Urinary bladder (tissue), 4 donors: ENCODE data around the gene NR1H4. TPM values are rescaled to one million over a fixed set of nuclear protein-coding genes. Genes with fewer than 3 reads are reported as not detected.
"Not testable (repeated sequence)": the region's sequence is repeated elsewhere in the genome, so short reads cannot be mapped to it uniquely, and the experiment has no call there.

Experiments
- DNase-seq: peaks from one replicate; pipeline ENCODE4 v3.0.0-alpha.2; 2015; ENCODE audit errors: extremely low spot score
- H3K27ac ChIP-seq: one replicate; pipeline ENCODE4 v1.5.1; 2013; ENCODE audit warnings: low read depth, mild to moderate bottlenecking, moderate library complexity
- H3K36me3 ChIP-seq: one replicate; pipeline ENCODE4 v1.6.1; 2013; ENCODE audit warnings: mild to moderate bottlenecking, moderate library complexity; ENCODE audit not compliant: insufficient read depth
- H3K4me1 ChIP-seq: one replicate; pipeline ENCODE4 v1.6.1; 2013; ENCODE audit warnings: mild to moderate bottlenecking, moderate library complexity; ENCODE audit not compliant: insufficient read depth
- H3K4me3 ChIP-seq: one replicate; pipeline ENCODE4 v1.5.1; 2013; ENCODE audit warnings: low read depth, low read length
- WGBS: extraction: QIAGEN DNeasy Blood & Tissue Kit; methylation state at CpG from one replicate; pipeline ENCODE4 v1.1.7; 2013; 5-methylcytosine and 5-hydroxymethylcytosine counted together
- polyA plus RNA-seq: library from polyadenylated mRNA; stranded (reverse); fragments of 200-250 nt; gene quantifications from one replicate; pipeline ENCODE4 v1.2.3, GENCODE V29; 2013
- total RNA-seq: library from RNA; depleted of rRNA; stranded (reverse); fragments of >200 nt; gene quantifications from one replicate; pipeline ENCODE4 v1.2.3, GENCODE V29; 2014
- donor health status: healthy with polysubstance abuse.
- donor health status: healthy.

The NR1H4 gene
- total and polyA plus RNA-seq, 2 donors = 1.9 to 3.2 TPM

GRCh38 chr12:100573292-100574186 is 99.9 kb downstream of the NR1H4 start, which contains the start of gene GAS2L3:
Gene GAS2L3, plus strand, starts transcription at chr12:100573684. Its CDS starts 21,221 bp downstream, at chr12:100594905.
- DNase-seq = peak; percentile 47
- Histone ChIP-seq H3K27ac (no peak within 1 kb of the TSS), H3K36me3 (no peaks in the 10 kb centered on the region), H3K4me3 (peak within 1 kb of the TSS; percentile 56), H3K4me1 (no peaks in the 10 kb centered on the region)
- WGBS = 1% methylated on average over 70 of the region's 70 CpGs

GRCh38 chr12:100574187-100575074 is 100.8 kb downstream of the NR1H4 start:
- WGBS = 14% methylated on average over 15 of the region's 15 CpGs
- H3K4me1 ChIP-seq = no peaks in the 10 kb centered on the region

GRCh38 chr12:100576331-100577036 is 102.8 kb downstream of the NR1H4 start:
- H3K4me1 ChIP-seq = peaks cover 1% of the 10 kb centered on the region
- no peak for DNase-seq
- H3K36me3 ChIP-seq = no peaks in the 10 kb centered on the region
- 63% methylated on average over 3 of the region's 3 CpGs for WGBS
- no peak overlapping the region for H3K27ac ChIP-seq
- H3K4me3 ChIP-seq = no peak overlapping the region

More at GRCh38 chr12:100574187-100575074, 100.8 kb downstream of the NR1H4 start:
- peak overlapping the region; percentile 56 for H3K4me3 ChIP-seq
- no peaks in the 10 kb centered on the region for H3K36me3 ChIP-seq
- H3K27ac ChIP-seq = no peak overlapping the region
- no peak for DNase-seq

- DNase-seq = no peak
- Histone ChIP-seq H3K4me1 (peaks cover 1% of the 10 kb centered on the region), H3K27ac (no peak overlapping the region), H3K4me3 (no peak overlapping the region), H3K36me3 (no peaks in the 10 kb centered on the region)
- WGBS = 94% methylated on average over 5 of the region's 5 CpGs
Observed at GRCh38 chr12:100578923-100579322, 105.3 kb downstream of the NR1H4 start.

GRCh38 chr12:100579844-100580243 is 106.2 kb downstream of the NR1H4 start:
- H3K27ac ChIP-seq = no peak overlapping the region
- H3K4me1 ChIP-seq = peaks cover 1% of the 10 kb centered on the region
- WGBS = 49% methylated on average over 2 of the region's 2 CpGs
- no peak overlapping the region for H3K4me3 ChIP-seq
- DNase-seq = no peak
- H3K36me3 ChIP-seq = no peaks in the 10 kb centered on the region

GRCh38 chr12:100584256-100584655 is 110.6 kb downstream of the NR1H4 start:
- H3K27ac ChIP-seq = no peak overlapping the region
- H3K4me3 ChIP-seq = no peak overlapping the region
- peaks cover 1% of the 10 kb centered on the region for H3K4me1 ChIP-seq
- no peaks in the 10 kb centered on the region for H3K36me3 ChIP-seq
- WGBS = 84% methylated on average over 3 of the region's 3 CpGs
- DNase-seq = no peak

- Histone ChIP-seq H3K27ac (no peak overlapping the region), H3K4me1 (no peaks in the 10 kb centered on the region), H3K4me3 (no peak overlapping the region), H3K36me3 (no peaks in the 10 kb centered on the region)
- no peak for DNase-seq
- WGBS = 92% methylated on average over 4 of the region's 4 CpGs
Observed at GRCh38 chr12:100591979-100592378, 118.3 kb downstream of the NR1H4 start.

GRCh38 chr12:100593490-100593889 is 119.8 kb downstream of the NR1H4 start:
- DNase-seq = no peak
- no peak overlapping the region for H3K27ac ChIP-seq
- WGBS = 50% methylated on average over 5 of the region's 5 CpGs
- no peak overlapping the region for H3K4me3 ChIP-seq
- no peaks in the 10 kb centered on the region for H3K36me3 ChIP-seq
- no peaks in the 10 kb centered on the region for H3K4me1 ChIP-seq

- H3K36me3 ChIP-seq = no peaks in the 10 kb centered on the region
- DNase-seq = no peak
- H3K4me3 ChIP-seq = no peak overlapping the region
- no peak overlapping the region for H3K27ac ChIP-seq
- H3K4me1 ChIP-seq = no peaks in the 10 kb centered on the region
- WGBS = 76% methylated on average over 1 of the region's 1 CpG
Observed at GRCh38 chr12:100601626-100602025, 128.0 kb downstream of the NR1H4 start.

- DNase-seq, H3K36me3 ChIP-seq, H3K4me3 ChIP-seq, H3K27ac ChIP-seq, H3K4me1 ChIP-seq: not testable (repeated sequence)
- WGBS = 89% methylated on average over 1 of the region's 1 CpG
Observed at GRCh38 chr12:100602997-100603396, 129.3 kb downstream of the NR1H4 start.

GRCh38 chr12:100608776-100609175 is 135.1 kb downstream of the NR1H4 start:
- WGBS = 86% methylated on average over 1 of the region's 1 CpG
- Histone ChIP-seq H3K27ac (no peak overlapping the region), H3K4me3 (no peak overlapping the region), H3K36me3 (no peaks in the 10 kb centered on the region), H3K4me1 (no peaks in the 10 kb centered on the region)
- no peak for DNase-seq

GRCh38 chr12:100610666-100611430 is 137.2 kb downstream of the NR1H4 start:
- WGBS = 86% methylated on average over 4 of the region's 4 CpGs
- H3K27ac ChIP-seq = no peak overlapping the region
- no peaks in the 10 kb centered on the region for H3K36me3 ChIP-seq
- no peaks in the 10 kb centered on the region for H3K4me1 ChIP-seq
- no peak overlapping the region for H3K4me3 ChIP-seq
- DNase-seq = no peak
